GM19043 (cell line): ENCODE data around the gene GDPD4.

Experiments used
- ATAC-seq: cut with Tn5 transposase; IDR thresholded peaks from one replicate; pipeline ENCODE4 v1.9.1; 2021; ENCODE audit warnings: low read depth; ENCODE audit not compliant: unreplicated experiment

GDPD4 gene

DNA sequence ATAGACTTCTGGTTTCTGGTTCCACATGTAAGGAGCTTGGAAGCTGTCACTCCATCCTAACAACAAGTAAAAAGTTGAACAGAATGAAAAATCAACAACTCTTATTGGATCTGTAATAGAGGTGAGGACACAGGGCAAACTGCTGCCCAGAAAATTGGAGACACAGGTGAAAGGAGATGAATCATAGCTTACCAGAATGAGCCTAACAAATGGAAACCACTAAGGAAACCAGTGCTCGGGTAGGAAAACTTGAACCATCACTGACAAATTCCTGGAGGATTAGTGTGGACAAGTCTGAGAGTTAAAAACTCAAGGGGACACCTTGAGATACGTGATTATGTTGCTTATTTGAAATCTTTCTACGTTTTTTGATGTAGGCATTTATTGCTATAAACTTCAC lies 52.1 kb downstream of the GDPD4 start:
- ATAC-seq = no peak

DNA sequence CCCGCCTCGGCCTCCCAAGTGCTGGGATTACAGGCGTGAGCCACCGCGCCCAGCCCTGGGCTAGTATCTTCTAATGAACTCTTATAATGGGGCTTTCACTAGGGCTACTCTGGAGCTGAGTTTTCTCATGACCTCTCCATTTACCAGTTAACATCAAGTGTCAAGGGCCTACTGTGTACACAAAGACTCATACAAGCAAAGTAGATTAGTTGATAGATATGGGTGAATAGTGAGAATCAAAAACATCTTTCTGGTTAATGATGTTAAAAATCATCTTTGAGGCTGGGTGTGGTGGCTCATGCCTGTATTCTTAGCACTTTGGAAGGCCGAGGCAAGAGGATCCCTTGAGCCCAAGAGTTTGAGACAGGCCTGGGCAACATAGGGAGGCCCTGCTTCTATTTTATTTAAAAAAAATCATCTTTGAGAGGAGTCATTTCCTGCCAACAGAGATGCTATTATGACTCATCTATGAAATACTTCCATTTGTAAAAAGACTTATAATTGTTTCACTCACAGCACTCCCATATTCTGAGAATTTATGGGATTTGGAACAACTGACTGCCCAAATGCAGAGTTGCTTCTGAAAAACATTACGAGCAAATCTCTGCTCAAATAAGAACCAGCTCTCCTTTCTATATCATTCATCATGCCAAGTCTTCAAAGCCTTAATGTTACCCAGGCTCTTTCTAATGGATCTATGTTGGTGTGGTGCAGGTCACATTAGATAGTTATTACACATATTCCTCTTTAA lies 57.0 kb downstream of the GDPD4 start:
- no peak for ATAC-seq

DNA sequence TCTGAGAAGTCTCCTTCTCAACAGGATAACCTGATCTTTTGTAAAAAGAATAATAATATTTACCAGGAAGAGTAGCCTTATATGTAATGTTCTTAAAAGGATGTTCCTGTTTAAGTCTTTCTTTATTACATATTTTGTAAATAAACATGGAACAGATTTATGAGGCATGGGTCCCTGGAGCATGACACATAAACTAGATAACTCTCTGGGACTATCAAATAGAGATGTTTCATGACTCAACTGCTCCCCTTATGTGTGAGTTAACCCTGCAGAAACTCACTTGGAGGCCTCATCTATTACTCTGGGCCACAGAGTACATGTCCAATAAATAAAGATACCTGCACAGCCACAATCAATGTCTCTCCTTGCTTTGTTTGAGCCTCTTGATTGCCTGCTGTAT lies 64.6 kb downstream of the GDPD4 start:
- no peak for ATAC-seq

DNA sequence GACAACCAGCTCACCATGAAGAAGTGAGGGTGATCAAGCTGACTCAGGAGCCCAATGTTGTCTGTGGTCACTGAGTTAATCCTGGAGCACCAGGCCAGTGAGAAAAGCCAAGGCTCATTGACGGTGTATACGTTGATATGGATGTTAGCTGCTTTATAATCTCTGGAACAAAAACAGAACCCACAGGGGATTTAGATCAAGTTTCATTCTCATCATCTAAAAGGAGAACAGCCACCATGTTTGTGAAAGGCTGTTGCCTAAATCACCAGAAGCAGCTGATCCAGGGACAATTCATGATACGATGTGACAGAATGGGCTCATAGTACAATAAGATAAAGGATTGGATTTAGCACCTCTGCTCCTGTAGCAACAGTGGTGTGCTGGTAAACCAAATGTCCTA lies 68.5 kb downstream of the GDPD4 start:
- no peak for ATAC-seq

DNA sequence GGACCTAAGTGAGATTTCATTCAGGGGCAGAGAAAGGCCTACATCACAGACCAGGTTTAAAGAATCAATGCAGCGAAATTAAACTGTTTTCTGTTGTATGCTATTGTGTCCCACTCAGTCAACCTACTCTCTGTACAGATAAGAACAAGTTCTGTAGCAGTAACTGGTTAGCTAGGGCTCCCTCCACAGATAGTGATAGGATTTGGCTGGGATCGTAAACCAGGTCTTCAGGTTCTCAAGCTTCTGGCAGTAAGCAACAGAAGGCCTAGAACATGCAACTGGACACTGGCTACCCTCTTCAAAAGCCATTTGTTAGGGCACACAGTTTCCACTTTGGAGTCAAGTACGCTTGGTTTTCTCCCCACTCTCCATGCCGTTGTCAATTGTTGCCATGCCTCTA lies 69.2 kb downstream of the GDPD4 start:
- no peak for ATAC-seq

DNA sequence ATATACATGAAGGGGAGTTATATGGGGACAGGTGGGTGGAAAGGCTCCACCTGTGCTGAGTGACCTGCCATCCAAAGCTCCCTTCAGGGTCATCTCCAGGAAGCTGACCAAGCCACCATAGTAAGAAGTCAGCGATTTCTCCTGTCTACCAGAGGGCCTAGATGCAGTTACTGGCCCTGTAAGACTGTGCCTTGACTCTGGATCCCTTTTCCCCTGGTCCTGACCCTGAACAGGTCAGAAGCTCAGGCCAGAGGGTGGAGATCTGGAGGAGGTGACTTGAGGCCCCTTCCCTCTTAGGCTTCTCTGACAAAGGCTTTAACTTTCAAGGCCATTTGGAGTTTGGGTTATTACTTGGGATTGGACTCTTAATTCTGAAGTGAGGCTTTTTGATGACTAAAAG lies 69.7 kb downstream of the GDPD4 start:
- ATAC-seq = no peak

DNA sequence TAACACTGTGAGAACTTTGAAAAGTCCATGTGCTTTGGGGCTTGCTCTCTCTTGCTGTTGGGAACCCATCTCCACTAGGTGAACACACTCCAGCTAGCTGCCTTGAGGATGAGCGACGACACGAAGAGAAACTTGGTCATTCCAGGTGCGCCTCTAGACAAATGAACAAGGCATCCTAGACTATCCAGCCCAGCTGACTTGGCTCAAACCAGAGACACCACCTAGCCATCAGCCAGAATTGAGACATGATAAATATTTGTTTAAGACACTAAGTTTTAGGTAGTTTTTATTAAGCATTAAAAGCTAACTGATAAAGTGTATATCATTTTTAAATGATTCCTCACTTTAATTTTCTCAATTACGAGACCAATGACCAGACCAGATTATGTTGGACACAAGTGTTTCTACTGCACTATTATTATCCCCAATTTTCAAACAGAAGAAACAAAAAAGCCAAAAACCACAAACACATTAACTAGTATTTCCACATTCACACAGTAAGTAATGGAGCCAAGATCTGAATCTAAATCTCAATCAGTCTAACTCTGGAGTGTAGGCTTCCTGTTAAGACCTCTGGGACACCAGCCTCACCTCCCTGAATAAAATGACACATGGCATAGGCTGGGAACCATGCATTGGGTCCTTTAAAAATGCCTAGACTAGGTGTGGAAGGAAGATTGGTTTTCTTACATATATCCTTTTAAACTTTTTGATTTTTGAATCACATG lies 70.4 kb downstream of the GDPD4 start:
- no peak for ATAC-seq

DNA sequence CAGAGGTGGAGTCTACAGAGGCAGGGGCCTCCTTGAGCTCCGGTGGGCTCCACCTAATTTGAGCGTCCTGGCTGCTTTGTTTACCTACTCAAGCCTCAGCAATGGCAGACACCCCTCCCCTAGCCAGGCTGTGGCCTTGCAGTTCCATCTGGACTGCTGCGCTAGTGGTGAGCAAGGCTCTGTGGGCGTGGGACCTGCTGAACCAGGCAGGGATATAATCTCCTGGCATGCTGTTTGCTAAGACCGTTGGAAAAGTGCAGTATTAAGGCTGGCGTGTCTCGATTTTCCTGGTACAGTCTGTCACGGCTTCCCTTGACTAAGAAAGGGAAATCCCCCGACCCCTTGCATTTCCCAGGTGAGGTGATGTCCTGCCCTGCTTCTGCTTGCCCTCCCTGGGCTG lies 77.7 kb downstream of the GDPD4 start:
- no peak for ATAC-seq

DNA sequence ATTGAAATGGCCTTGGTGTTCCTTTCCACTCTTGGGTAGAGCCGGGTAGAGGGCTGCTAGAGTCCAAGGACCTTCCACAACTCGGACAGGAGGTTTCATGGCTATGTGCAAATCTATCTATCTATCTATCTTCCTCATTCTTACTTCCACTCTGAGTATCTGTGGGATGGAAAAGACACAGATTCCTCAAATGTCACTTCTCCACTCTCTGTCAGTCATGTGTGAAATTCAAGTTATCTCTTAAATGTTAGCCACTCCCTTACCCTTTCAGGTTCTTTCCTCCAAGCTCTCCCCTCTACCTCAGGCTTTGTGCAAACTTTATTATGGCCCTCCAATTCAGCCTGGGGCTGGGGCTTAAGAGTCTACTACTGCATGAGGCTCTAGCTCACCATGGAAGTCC lies 84.3 kb downstream of the GDPD4 start:
- ATAC-seq = no peak

DNA sequence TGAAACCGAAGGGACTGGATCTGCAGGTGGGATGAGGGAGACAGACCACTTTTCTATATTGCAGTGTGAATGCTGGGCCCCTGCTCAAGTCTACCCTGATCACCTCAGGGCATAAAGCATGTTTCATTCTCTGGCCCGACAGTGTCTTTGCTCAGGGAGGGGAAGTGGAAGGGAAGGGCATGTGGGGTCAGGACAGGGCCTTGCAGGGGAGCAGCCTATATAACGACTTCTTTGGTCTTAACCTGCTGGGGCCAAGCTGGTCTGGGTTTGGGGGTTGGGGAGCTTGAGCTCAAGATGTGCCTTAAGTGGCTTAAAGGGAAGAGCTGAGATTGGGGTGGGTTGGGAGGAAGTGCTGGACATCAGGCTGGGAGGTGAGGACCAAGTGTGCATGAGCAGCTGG lies 86.4 kb downstream of the GDPD4 start:
- no peak for ATAC-seq

DNA sequence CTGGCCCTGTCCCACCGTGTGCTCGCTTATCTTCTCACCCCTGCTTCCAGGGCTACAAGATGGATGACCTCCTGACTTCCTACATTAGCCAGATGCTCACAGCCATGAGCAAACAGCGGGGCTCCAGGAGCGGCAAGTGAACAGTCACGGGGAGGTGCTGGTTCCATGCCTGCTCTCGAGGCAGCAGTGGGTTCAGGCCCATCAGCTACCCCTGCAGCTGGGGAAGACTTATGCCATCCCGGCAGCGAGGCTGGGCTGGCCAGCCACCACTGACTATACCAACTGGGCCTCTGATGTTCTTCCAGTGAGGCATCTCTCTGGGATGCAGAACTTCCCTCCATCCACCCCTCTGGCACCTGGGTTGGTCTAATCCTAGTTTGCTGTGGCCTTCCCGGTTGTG lies 86.9 kb downstream of the GDPD4 start:
- no peak for ATAC-seq

DNA sequence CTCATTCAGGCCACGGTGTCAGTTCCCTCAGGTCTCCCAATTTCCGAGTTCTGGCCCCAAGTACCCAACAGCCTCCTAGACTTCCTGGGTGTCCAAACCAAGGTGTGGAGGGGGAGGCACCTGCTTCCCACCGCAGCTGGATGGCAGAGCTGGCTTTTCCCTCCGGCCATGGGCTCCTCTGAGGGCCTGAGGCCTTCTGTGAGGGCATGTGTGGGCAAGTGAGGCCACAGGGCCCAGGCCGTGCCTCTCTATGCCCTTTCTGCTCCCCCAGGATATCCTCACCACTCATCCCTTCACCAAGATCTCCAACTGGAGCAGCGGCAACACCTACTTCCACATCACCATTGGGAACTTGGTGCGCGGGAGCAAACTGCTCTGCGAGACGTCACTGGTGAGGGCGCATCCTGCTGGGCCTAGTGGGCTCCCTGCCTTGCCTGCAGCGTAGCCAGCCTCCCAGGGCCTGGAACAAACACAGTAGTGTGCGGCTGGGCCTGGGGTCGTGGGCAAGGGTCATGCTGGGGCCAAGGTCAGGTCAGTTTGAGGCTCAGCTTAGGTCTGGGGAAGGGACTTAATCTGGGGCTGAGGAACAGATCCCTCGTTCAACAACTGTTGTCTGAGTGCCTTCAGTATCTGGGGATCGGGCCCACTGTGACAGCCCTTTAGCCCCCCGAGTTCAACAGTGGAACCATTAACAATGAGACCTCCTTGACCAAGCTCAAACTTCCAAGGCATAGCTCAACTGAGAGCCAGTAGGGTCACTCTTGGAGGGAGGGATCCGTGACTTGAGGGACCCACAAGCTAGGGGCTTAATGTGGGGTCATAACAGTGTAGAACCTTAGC lies 87.7 kb downstream of the GDPD4 start:
- no peak for ATAC-seq

DNA sequence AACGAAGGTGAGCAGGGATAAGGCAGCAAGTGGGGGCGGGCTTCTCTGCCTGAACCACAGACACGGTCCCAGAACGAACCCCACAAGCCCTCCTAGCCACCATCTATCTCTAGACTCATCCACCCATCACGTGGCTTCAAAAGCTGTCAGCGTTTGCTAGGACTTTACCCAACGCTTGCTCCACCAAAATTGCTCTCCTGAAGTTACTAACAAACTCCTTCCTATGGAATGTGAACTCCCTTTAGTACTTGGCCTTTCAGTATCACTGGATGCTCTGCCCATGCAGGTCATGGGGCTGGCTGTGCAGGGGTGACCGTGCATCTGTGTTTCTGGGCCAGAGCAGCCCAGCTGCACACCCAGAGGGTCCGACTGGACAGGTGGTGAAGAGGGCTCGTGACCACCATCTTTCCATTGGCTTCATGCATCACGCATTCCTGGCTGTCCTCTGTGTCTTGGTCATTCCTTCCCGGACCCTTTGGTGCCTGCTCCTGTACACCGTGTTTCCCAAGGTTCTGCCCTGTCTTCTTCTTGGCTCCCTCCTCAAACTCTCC lies 88.4 kb downstream of the GDPD4 start:
- ATAC-seq = no peak

DNA sequence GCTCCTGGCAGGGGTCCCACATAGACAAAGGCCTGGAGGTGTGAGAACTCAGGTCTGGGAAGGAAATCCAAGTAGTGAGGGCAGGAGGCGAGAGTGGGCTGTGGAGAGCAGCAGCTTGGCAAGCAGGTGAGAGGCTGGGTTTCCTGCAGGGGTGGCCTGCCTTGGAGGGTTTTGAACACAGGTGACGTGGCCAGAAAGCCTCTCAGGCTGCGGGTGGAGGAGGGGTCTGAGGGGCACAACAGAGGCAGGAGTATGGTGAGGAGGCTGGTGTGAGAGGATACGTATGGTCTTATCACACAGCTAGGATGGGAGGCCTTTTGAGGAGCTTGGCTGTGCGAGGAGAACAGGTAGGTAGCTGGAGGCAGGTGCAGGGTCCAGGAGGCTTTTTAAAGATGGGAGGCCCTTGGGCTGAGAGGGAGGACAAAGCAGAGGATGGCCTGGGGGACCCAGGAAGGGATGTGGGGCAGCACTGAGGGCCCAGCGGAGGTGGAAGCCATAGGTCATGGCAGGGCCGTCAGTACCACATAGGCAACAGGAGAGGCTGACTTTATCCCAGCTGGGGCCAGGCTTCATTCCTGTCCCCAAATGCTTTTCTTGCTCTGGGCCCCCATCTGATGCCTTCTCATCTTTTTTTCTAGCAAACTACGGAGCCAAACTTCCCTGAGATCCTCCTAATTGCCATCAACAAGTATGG lies 89.0 kb downstream of the GDPD4 start:
- ATAC-seq = no peak

DNA sequence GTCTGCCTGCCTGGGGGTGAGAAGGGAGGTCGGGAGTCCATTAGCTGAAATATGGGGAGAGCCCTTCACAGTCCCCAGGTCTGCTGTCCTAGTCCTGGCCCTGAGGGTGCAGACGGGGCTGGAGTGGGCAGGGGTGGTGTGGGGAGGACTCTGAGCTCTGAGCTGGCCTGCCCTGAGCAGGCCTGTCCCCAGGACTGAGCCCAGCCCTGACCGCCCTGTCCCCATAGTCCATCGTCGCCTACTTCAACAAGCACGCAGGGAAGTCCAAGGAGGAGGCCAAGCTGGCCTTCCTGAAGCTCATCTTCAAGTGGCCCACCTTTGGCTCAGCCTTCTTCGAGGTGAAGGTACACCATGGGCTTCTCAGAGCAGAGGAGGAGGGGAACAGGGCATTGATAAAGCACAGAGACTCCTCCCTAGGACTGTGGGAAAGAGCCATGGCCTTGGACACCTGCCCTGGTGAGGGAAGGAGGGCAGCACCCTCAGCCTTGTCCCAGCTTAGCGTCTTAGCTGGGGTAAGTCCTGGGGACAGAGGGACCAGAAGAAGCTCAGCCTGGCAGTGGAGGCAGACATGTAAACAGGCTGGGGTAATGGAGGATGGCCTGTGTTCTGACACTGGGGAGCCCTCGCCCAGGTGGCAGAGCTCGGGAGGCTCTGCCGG lies 89.8 kb downstream of the GDPD4 start:
- ATAC-seq = no peak

DNA sequence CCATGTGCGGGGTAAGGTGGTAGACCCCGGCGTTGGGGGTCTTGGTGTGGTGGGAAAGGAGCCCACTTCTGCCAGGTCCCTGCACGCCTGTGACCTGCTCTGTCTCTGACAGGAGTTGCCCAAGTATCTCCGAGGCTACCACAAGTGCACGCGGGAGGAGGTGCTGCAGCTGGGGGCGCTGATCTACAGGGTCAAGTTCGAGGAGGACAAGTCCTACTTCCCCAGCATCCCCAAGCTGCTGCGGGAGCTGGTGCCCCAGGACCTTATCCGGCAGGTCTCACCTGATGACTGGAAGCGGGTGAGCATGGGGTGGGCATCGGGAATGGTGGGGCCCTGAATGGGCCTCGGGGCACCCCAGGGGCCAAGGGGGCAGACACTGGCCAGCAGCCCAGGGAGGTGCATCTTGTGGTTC lies 90.4 kb downstream of the GDPD4 start:
- ATAC-seq = no peak

DNA sequence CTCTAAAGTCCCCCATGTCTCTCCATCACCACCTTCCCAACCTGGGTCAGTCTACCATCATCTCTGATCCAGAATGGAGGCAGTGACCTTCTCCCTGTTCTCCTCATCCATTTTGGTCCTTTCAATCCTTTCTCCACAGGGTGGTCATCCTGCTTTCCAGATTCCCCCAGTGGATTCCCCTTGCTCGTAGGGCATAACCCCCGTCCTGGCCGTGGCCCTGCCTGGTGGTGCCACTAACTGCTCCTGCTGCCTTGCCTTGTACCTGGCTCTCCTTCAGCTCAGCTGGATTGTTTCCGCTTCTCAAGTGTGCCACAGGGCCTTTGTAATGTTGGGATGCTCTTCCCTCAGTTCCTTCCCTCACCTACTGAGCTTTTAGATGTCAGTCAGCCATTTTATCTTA lies 91.8 kb downstream of the GDPD4 start:
- no peak for ATAC-seq

DNA sequence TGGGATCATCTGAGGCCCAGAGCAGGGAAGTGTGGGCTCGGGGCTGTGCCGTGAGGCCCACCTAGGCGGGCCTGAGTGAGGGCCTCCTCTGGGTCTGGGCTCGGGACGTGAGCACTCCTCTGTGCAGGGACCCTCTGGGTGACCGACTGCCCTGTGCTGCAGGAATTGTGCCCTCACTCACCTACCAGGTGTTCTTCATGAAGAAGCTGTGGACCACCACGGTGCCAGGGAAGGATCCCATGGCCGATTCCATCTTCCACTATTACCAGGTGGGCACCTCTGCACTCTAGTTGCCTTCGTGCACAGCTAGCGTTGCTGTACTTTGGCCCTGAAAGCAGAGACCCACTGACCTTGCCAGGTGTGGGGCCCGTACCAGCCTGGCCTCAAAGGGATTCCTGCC lies 93.0 kb downstream of the GDPD4 start:
- no peak for ATAC-seq

DNA sequence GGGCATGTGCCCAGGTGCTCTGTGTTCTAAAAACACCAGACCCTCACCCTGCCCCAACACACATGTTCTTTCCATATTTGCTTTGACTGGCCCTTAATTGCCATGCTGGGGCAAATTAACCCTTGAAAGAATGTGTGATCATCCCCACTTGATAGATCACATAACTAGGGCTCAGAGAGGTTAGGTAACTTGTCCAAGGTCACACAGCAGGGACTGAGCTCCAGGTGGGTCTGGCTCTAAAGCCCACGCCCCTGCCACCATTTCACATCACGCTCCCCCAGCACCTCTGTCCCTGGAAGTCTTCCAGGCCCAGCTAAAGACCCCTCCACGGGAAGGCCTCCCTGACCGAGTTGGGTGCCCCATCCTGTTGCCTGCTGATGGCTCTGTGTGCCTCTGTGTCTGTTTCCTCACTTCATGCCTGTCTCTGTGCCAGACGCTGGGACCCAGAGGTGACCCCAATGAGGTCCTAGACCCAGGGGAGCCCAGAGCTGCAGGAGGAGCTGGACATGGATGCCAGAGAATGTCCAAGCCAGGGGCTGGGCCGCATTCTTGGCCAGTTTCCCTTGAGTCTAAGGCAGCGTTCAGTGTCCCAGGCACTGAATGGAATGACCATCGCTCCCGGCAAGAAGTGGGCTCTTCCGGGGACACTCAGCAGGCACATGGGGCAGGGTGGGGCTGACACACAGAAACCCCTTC lies 93.7 kb downstream of the GDPD4 start:
- no peak for ATAC-seq
